GM19328 (cell line): ENCODE data around the gene FAM118A.
"Not testable (repeated sequence)": the region's sequence is repeated elsewhere in the genome, so short reads cannot be mapped to it uniquely, and the experiment has no call there.

Experiments
- ATAC-seq: cut with Tn5 transposase; IDR thresholded peaks from one replicate; pipeline ENCODE4 v1.9.1; 2021; ENCODE audit warnings: mild to moderate bottlenecking, moderate library complexity; ENCODE audit not compliant: unreplicated experiment

The FAM118A gene

DNA sequence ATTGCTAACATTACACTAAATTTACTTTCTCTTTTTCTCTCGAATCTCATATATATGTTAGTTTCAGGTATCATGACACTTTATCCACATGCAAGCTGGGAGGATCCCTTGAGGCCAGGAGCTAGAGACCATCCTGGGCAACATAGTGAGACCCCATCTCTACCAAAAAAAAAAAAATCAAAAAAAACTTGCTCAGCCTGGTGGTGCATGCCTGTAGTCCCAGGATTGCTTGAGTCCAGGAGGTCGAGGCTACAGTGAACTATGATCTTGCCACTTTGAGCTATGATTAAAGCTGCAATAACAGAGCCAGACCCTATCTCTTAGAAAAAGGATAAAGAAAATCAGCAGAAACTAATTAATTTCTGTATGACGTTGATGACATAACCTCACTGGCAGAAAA is 28.7 kb upstream of the FAM118A start:
- no peak for ATAC-seq

DNA sequence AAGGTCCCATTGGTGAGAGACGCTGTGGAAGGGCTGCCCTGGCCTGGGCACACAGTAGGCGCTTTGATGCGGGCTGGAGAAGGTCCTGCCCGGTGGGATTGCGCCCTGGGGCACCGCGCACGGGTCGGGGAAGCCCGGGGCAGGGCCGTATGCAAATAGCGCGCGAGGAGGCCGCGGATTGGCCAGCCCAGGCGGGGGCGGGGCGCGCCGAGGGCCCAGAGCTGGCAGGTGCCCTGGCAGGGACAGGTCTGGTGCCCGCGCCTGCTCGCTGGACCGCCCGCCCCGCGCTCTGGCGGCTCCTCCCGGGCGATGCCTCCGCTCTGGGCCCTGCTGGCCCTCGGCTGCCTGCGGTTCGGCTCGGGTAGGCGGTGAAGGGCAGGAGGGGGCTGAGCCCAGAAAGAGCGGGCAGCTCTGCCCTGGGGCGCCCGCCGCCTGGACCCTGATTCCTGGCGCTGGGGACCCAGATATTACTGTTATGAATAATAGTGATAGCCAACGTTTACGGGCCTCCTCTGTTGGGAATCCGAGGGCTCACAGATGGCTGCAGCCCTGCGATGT is 24.9 kb upstream of the FAM118A start, which contains the start of gene UPK3A:
UPK3A (plus strand) TSS at position 245 of the 558 bp plus-strand sequence; CDS start at position 310, 65 bp downstream.
- ATAC-seq = no peak

DNA sequence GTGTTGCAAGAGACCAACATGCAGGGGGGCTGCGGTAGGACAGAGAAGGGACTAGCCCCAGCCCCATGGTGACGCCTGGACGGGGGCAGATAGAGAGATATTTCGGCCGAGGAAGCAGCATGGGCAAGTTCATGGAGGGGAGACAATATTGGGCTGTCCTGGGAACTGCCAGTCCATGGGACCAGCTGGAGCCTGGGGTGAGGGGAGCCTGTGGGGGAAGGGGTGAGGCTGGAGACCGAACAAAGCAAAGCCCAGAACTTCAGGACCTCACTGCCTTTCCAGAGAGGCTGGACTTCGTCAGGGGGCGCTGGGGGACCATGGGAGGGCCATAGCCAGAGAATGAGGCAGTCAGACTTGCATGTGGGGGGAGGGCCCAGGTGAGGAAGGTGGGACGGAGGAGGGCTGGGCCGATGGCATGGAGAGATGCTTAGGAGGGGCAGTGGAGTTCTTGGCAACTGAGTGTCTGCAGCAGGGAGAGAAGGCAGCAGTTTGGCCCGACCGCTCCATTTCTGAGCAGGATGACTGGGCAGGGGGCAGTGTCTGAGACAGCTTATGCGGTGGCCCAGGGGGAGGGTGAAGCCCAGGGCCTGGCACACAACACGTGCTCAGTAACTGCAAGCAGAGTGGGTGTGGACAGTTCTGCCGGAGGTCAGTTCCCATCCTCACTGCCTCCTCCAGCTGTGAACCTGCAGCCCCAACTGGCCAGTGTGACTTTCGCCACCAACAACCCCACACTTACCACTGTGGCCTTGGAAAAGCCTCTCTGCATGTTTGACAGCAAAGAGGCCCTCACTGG is 24.3 kb upstream of the FAM118A start:
- ATAC-seq = no peak

DNA sequence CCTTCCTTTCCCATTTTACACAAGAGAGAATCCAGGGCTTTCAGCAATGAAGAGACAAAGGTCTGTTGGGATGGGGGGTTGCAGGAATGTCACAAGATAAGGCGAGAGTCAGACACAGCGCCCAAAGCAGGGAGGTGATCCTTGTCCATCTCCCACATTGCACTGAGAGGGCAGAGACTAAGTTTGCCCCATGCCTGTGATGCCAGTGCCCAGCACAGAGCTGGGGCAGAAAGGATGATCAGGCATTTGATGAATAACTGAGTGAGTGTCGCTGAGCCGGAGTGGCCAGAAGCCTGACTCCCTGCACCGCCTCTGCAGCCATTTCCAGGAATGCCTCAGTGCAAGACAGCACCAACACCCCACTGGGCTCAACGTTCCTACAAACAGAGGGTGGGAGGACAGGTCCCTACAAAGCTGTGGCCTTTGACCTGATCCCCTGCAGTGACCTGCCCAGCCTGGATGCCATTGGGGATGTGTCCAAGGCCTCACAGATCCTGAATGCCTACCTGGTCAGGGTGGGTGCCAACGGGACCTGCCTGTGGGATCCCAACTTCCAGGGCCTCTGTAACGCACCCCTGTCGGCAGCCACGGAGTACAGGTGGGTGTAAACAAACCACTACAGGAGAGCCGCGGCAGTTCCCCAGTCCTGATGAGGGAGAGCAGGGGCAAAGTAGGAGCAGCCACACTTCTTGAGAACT is 22.7 kb upstream of the FAM118A start:
- no peak for ATAC-seq

DNA sequence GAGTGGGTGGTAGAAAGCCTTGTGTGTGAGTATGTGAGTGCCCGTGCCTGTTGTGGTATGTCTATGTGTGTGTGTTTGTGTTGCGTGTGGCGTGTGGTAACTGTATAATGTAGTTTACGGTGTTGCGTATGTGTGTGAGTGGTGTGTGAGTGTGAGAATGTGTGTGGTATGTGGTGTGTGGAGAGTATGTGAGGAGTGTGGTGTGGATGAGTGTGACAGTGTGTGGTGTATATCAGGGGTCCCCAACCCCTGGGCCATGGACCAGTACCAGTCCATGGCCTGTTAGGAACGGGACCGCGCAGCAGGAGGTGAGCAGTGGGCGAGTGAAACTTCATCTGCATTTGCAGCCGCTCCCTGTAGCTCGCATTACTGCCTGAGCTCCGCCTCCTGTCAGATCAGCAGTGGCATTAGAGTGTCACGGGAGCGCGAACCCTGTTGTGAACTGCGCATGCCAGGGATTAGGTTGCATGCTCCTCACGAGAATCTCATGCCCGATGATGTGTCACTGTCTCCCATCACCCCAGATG is 19.3 kb upstream of the FAM118A start:
- ATAC-seq = no peak

DNA sequence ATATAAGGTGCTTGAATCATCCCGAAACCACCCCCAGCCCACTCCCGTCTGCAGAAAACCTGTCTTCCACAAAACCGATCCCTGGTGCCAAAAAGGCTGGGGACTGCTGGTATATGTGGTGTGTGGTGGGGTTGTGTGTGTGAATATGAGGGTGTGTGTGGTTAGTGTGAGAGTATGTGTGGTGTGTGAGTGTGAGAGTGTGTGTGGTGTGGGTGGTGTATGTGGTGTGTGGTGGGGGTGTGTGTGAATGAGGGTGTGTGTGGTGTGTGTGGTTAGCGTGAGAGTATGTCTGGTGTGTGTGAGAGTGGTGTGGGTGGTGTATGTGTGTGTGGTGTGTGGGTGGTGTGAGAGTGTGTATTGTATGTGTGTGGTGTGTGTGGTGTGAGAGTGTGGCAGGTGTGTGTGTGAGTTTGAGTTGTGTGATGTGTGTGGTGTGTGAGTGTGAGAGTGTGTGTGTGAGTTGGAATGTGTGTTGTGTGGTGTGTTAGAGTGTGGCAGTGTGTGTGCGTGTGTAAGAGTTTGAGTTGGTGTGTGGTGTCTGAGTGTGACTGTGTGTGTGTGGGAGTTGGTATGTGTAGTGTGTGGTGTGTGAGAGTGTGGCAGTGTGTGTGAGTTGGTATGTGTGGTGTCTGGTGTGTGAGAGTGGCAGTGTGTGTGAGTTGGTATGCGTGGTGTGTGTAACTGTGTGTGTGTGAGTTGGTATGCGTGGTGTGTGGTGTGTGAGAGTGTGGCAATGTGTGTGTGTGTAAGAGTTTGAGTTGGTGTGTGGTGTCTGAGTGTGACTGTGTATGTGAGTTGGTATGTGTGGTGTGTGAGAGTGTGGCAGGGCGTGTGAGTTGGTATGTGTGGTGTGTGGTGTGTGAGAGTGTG is 18.4 kb upstream of the FAM118A start:
- ATAC-seq = no peak

DNA sequence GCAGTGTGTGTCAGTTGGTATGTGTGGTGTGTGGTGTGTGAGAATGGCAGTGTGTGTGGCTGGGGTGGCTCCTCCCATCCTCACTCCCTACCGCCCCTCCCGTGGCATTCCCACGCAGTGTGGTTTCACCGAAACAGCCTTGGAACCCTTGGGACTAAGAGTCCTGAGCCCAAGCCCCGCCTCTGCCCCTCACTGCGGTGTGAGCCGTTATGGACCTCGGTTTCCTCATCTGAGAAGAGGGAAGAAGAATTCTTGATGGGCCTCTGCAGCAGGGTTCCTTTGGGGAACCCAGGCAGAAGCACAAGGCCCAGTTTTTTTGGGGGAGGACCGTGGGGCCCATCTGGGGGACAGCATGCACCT is 17.8 kb upstream of the FAM118A start:
- no peak for ATAC-seq

DNA sequence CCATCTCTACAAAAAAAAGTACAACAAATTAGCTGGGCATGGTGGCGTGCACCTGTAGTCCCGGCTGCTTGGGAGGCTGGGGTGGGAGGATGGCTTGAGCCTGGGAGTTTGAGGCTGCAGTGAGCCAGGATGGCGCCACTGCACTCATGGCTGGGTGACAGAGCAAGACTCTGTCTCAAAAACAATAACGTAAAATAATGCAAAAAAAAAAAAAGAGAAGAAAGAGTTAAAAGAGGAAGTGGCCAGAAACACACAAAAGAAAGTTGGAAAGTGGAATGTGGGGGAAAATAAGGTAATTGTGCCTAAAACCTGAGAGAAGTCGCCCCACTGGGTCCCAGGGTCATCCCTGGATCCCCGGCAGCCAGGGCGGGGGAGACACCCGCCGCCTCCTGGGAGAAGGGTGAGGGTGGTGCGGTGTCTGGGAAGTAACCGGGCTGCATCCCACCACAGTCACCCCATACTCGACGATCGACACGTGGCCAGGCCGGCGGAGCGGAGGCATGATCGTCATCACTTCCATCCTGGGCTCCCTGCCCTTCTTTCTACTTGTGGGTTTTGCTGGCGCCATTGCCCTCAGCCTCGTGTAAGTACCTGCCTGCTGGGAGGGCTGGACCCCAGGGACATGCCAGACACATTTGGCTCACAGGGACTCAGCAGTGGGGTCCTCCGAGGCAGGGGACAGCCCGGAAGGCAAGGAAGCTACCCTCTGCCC is 16.8 kb upstream of the FAM118A start:
- ATAC-seq = no peak

DNA sequence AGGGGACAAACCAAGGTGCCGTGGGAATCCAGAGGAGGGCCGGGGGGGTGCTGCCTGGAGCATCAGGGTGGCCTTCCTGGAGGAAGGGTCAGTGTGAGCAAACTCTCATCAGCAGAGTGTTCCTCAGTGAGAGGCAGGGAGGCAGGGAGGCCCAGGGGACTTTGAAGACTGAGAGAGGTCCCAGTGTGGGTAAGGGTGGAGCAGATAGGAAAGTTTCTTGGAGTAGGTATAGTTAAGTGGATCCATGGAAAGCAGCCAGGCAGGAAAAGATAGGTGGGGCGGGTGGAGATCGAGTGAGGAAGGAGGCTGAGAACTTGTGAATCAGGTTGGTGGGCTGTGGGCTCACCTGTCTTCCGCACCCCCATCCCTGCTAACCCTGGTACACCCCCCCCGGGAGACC is 15.7 kb upstream of the FAM118A start:
- no peak for ATAC-seq

DNA sequence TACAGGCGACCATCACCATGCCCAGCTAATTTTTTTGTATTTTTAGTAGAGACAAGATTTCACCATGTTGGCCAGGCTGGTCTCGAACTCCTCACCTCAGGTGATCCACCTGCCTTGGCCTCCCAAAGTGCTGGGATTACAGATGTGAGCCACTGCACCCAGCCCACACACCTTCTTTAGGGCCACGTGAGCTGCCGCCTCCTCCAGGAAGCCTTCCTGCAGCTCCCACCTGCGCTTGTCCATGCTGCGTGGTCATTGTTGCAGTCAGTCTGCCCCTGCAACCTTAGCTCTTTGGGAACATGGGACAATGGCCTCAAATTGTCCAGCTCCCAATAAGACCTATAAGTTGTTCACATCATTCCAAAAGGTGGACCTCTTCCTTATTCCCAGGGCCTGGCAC is 14.7 kb upstream of the FAM118A start:
- not testable (repeated sequence) for ATAC-seq

DNA sequence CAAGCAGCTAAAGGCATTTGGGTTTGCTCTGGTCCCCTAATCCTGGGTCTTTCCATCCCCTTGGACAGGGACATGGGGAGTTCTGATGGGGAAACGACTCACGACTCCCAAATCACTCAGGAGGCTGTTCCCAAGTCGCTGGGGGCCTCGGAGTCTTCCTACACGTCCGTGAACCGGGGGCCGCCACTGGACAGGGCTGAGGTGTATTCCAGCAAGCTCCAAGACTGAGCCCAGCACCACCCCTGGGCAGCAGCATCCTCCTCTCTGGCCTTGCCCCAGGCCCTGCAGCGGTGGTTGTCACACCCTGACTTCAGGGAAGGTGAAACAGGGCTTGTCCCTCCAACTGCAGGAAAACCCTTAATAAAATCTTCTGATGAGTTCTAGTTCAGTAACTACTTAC is 14.2 kb upstream of the FAM118A start:
- no peak for ATAC-seq

DNA sequence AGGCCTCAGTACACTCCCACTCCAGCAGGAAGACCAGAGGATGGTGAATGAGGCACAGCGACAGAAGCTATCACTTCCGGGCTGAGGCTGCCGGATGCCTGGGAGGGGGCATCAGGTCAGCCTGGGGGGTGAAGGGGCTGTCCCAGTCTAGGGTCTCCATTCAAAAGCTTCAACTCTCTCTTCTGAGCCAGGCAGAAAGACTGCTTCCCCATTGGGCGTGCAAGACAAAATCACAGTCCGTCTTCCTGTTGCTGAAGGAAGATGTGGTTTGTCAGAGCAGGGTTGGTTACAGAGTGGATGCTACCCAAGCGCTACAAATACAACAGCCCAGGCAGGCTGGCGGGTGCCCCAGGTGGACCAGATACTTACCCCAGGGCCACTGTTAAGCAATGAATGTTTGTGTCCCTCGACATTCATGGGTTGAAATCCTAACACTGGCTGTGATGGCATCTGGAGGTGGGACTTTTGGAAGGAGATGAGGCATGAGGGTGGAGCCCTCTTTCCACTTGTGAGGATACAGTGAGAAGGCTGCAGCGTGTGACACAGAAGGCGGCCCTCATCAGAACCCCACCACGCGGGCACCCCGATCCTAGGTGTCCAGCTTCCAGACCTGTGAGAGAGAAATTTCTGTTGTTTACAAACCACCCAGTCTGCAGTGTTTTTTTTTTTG is 13.0 kb upstream of the FAM118A start:
- ATAC-seq = no peak

DNA sequence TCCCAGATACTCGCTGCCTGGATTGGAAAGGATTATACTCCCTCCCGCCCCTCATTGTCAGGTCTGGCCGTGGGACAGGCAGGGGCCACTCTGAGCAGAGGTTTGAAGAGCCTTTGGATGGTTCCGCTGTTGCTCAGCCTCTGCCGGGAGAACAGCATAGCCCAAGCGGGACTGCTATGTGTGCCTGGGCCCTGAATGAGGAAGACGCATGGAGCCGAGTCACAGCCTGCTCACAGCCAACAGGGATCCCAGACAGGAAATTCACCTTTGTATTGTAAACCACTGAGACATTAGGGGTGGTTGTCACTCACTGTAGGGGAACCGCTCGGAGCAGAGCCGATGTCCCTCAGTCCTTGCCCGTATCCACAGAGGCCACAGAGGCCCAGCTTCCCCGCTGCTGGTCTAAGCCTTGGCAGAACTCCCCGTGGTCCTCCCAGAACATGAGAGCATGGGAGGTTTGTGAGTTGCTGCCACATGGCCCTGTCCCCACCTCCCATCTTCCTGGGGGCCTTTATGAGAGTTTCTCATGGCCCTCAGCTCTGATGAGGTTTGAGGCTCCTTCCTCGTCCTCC is 10.7 kb upstream of the FAM118A start:
- ATAC-seq = no peak

DNA sequence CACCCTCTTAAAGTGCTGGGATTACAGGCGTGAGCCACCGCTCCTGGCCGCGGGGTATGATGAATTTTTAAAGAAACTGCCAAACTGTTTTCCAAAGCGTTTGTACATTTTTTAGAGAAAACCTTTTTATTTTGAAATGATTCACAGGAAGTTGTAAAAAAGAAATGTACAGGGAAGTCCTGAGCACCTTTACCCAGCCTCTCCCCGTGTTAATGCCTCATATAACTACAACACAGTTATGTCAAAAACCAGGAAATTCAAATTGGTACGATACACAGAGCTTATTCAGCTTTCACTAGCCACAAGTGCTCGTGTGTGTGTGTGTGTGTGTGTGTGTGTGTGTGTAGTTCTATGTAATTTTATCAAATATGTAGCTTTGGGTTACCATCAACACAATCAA is 7.0 kb upstream of the FAM118A start:
- no peak for ATAC-seq

DNA sequence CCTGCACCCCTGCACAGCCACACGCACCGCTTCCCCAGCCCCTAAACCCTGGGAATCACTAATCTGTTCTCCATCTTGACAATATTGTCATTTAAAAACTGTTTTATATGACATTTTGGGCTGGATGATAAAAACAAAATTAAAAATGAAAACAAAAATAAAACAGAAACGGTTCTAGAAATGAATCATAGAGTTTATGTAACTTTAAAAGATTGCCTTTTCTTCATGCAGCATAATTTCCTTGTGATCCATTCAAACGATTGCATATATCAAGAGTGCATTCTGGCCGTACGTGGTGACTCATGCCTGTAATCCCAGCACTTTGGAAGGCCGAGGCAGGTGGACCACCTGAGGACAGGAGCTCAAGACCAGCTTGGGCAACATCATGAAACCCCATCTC is 6.6 kb upstream of the FAM118A start:
- ATAC-seq = no peak

DNA sequence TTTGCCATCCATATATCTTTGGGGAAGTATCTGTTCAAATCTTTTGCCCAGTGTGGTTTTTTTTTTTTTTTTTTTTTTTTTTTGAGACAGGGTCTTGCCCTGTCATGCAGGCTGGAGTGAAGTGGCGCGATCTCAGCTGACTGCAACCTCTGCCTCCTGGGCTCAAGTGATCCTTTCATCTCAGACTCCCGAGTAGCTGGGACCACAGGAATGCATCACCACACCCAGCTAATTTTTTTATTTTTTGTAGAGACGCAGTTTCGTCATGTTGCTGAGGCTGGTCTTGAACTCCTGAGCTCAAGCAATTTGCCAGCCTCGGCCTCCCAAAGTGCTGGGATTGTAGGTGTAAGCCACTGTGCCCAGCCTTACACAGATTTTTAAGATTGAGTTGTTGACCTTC is 4.8 kb upstream of the FAM118A start:
- ATAC-seq = no peak

DNA sequence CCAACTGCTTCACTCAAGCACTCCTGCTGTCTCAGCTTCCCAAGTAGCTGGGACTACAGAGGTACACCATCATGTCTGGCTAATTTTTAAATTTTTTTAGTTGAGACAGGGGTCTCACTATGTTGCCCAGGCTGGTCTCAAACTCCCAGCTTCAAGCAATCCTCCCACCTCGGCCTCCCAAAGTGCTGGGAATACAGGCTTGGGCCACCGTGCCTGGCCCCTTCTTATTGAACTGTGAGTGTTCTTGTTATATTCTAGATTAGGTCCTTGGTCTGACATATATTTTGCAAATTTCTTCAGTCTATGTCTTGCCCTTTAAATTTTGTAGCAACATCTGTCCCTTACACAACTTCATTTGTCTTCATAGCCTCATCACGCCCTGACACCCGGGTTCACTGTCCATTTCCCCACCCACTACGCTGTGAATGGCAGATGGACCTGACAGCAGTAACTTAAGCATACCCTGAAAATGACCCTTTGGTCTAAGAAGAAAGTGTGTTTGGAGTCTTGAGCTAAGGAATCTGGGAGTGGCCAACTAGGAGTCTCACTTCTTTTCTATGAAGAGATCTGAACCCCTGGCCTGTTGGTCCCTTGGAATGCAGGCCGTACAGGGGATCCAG is 4.2 kb upstream of the FAM118A start:
- ATAC-seq = no peak

DNA sequence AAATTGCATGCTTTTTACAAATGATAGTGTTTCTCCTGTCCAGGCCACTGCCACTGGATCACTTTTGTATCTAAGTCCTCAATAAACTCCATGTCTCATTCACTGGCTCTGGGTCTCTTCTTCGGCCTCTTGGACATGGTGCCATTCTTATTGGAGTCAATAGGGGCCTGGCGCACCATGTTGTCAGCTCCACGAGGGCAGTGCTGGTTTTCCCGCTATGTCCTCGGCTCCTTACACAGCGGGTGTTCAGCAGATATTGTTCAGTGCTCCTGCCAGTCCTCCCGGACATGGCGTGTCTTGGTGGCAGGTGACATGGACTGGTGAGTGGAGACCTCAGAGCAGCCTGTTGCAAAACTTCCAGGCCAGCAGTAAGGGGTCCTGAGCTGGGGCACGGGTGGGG is 3.6 kb upstream of the FAM118A start:
- ATAC-seq = no peak

DNA sequence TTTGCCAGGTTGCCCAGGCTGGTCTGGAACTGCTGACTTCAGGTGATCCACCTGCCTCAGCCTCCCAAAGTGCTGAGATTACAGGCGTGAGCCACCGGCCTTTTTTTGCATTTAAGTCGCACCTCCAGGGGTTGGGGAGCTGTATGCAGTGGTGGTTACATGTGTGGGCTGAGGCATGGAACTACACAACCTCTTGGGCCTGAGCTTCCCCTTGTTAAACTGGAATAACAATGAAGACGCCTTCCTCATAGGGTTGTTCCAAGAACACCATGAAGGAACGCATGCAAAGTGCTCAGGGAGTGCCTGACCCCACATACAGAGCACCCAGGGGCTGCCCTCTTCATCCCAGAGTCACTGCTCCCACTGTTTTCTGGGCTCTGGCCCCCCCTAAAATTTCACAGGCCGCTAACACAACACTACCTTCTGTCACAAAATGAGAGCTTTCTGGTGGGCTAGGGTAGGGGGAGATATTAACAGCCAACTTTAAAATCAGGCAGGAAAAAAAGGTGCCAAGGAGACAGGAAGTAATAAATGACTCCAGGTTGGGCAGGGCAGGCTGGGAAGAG is 1.3 kb upstream of the FAM118A start:
- no peak for ATAC-seq
